Measurements from ENCODE around the gene TOMM20.

DNA sequence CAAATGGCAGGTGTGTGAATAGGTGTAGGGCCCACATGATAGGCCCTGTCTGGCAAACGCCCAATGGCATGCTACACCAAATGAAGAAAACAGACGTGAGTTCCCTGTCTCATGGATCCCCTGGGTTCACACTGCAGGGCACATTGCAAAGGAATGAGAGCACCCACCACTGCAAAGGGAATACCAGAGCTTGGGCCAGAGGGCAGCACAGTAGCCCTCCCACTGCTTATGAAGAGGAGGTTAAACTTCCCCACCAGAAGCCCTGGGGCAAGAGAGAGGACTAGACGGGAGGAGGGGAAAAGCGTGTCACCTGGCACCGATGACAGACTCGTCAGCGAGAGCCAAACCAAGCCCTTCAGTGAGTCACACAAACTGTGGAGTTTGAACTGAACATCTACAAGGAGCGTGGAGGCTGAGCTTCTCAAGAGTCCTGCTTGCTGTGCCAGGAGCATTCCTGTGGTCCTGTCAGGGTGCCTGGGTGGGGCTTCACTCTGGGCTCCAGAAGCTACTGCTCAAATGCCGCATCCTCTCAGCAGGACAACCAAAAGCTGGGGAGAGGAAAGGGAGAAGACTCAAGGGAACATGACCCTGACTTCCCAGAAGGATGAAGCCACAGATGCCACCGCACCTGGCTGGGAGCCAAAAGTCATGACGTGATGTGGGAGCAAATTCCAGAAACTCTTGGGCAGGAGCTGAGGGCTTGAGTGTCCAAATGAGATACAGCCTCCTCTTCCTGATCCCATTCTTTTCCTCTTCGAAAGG, 61.1 kb downstream of the TOMM20 start:
- TF ChIP-seq, protein P1, sequence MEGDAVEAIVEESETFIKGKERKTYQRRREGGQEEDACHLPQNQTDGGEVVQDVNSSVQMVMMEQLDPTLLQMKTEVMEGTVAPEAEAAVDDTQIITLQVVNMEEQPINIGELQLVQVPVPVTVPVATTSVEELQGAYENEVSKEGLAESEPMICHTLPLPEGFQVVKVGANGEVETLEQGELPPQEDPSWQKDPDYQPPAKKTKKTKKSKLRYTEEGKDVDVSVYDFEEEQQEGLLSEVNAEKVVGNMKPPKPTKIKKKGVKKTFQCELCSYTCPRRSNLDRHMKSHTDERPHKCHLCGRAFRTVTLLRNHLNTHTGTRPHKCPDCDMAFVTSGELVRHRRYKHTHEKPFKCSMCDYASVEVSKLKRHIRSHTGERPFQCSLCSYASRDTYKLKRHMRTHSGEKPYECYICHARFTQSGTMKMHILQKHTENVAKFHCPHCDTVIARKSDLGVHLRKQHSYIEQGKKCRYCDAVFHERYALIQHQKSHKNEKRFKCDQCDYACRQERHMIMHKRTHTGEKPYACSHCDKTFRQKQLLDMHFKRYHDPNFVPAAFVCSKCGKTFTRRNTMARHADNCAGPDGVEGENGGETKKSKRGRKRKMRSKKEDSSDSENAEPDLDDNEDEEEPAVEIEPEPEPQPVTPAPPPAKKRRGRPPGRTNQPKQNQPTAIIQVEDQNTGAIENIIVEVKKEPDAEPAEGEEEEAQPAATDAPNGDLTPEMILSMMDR (IDR thresholded peaks at IDR 0.05; ENCODE audit: poor library complexity), result no peak
- TF ChIP-seq EZH2 (IDR thresholded peaks at IDR 0.05; ENCODE audit: borderline replicate concordance) (no peak), EZH2phosphoT487 (IDR thresholded peaks at IDR 0.05; ENCODE audit: low read depth, severe bottlenecking, unreplicated experiment) (no peak)
